Measurements from ENCODE around the gene SRGAP2B.
"Not testable (repeated sequence)": the region's sequence is repeated elsewhere in the genome, so short reads cannot be mapped to it uniquely, and the experiment has no call there.

DNA sequence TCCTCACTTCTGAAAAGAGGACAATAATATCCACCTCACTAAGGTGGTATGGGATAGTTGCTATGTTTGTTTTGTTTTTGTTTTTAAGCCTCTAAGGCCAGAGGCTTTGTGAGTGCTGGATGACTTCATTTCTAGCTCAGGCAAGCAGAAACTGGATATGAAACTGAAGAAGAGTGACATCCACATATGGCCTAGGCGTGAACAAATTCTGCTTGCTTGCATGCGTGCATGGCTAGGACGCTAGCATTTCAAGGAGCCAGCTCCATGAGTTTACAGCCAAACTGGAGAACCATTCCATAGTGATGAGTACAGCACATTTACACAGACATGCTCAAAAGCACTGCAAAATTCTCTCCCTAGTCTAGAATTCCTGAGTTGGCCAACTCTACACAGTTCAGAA, 36.9 kb downstream of the SRGAP2B start:
- TF ChIP-seq POLR2A (IDR thresholded peaks at IDR 0.05; ENCODE audit: low read depth); EP300 (IDR thresholded peaks at IDR 0.05); POLR2AphosphoS5 (IDR thresholded peaks at IDR 0.05): not testable (repeated sequence)
- TF ChIP-seq, protein P1, sequence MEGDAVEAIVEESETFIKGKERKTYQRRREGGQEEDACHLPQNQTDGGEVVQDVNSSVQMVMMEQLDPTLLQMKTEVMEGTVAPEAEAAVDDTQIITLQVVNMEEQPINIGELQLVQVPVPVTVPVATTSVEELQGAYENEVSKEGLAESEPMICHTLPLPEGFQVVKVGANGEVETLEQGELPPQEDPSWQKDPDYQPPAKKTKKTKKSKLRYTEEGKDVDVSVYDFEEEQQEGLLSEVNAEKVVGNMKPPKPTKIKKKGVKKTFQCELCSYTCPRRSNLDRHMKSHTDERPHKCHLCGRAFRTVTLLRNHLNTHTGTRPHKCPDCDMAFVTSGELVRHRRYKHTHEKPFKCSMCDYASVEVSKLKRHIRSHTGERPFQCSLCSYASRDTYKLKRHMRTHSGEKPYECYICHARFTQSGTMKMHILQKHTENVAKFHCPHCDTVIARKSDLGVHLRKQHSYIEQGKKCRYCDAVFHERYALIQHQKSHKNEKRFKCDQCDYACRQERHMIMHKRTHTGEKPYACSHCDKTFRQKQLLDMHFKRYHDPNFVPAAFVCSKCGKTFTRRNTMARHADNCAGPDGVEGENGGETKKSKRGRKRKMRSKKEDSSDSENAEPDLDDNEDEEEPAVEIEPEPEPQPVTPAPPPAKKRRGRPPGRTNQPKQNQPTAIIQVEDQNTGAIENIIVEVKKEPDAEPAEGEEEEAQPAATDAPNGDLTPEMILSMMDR (IDR thresholded peaks at IDR 0.05) = not testable (repeated sequence)

Measured in esophagus muscularis mucosa (tissue), 4 donors.